Stimulated activated CD8-positive, alpha-beta memory T cell treated with anti-CD3 and anti-CD28 coated beads, Interleukin-7, amount 100 ng/mL, for 48 hours (primary cell): ENCODE data around the gene PLSCR5.

Source experiments
- DNase-seq, 2 donors: peaks; one replicate each; pipeline ENCODE4 v3.0.0-alpha.2; 2020; ENCODE audit warnings: low read depth in 1 of 2; ENCODE audit errors: extremely low read depth in 1 of 2

Gene PLSCR5, protein sequence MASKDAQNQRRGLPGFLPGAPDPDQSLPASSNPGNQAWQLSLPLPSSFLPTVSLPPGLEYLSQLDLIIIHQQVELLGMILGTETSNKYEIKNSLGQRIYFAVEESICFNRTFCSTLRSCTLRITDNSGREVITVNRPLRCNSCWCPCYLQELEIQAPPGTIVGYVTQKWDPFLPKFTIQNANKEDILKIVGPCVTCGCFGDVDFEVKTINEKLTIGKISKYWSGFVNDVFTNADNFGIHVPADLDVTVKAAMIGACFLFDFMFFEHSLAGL

DNA sequence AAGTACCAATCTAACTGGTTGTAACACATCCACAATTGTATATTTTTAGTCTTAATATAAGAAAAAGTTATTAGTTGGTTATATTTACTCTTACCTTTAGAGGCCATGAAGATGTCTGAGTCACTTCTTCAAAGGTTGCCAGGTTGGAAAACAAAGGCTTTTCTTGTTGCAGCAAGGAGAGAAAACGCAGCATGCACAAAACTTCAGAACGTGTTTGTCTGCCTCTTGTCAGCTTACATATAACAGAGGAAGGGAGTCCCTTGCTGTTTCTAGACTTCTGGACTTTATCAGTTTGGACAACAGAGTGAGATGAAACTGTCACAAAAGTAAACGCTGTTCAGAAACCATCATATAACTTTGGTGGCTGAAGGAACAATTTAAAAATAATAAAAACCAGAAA is at the start of gene PLSCR5:
Gene PLSCR5, minus strand, starts transcription at position 241 of the 400 bp plus-strand sequence. Its CDS starts 134 bp downstream, at position 107.
- no peak for DNase-seq

DNA sequence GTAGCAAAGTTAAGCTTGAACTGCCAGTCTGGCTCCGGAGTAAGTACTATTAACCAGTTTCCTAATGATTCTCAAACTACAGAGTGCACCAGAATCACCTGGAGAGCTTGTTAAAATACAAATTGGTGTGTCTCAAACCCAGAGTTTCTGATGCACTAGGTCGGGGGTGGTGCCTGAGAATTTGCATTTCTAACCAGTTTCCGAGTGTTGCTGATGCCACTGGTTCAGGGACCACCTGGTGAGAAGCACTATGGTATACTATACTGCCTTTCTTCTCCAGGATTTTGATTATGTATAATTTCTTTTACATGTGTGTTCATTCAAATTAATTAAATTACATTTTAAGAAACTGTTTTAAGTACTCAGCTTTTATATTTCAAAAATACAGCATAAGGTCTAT is 48.8 kb upstream of the PLSCR5 start:
- DNase-seq = no peak

DNA sequence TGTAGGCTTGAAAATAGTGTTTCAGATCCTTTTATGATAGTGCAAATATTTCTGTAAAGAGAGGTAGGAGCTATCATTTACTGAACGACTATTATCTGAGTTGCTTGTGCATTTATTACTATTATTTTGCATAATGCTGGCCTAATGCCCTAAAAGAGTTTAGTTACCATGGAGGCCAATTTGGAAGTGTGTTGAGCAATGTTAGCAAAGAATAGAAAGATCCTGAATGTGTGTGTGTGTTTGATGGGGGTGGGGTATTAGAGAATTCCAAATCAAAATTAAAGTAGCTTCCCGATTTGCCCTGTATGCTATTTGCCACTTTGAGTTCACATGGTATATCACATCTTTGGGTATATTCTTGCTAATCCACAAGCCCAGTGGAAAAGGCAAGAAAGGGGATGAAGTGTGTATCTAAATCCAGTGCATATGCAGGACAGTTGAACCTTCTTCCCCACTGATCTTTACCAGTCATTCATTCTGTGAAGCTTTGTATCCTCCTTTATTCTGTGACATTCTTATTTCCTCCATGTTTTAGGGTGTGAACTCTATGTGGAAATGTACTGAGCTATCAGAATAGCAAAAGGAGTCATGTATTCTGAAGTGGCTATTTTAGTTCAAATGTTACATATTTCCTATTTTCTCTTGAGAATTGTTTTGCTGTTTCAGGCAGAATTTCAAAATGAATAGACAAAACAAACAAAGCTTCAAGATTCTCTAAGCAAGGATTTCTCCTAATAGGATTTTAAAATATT is 45.7 kb upstream of the PLSCR5 start:
- DNase-seq = no peak

DNA sequence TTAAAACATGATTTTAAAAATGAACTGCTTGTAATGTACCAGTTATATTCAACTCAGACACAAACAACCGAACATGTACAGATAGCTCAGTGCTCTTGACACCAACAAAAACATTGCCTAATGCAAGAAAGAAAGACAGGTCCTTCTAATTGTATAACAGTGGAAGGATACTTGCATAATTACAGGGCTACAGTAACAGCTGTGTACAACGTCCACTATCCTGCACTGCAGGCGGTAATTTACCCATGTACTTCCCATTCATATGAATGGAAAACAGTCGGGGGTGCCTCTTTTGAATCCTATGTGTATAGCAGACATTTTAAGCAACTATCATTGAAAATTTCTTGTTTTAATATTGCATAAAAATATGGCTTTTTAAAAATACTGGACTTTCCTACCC is 41.1 kb upstream of the PLSCR5 start:
- DNase-seq = no peak

DNA sequence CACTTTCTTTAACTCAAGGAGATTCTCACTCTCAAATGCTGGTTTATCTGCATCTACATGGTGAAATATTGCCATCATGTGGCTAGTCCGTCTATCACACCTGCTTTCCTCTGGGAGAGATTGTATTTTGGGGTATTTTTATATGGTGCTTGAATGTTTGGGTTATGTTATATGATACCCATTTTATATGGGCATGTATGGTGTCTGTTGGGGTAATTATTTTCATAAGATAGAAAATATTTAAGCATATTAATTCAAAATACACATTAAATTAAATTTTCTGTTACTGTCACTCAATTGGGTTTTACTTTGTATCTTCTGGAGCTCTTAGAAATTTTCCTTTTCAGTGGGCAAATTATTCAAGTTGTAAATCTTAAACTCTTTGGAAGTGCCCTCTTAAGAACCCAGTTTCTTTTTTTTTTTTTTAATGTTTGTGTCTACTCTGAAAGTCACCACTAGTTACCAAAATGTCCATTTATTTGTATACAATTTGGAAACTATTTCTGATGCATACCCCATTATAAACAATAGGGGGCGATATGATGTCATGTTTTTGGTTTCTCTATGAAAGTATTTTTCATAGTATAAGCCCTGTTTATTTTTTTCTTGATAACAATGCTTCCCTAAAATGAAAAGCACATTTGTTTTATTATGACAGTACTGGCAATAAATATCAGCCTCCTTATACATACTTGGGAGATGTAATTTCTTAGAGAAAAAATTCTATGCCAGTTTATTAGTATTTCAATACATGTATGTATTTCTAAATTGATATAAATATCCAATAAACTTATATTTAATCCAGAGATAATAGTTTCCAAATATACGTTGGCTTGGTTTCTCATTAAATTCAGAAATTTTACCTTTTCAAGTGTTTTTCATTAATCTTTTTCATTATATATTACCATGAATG is 36.1 kb upstream of the PLSCR5 start:
- DNase-seq = no peak

DNA sequence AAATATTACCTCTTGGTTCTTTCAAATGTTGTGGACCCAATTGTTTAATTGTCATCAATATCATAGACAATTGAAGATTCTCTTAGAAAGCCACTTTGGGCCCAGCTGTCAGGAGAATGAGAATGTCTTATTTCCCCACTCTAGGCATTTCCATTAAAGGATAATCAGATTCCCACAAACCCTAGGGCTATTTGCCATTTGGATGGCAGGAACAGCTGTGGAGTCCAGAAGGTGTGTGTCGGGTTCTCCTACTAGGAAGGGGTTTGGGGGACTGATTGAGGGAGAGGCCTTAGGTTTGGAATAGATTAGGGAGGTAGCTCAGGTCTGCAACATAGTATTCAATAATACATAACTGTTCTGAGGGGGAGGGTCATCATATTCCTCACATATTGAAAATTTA is 35.2 kb upstream of the PLSCR5 start:
- DNase-seq = no peak

DNA sequence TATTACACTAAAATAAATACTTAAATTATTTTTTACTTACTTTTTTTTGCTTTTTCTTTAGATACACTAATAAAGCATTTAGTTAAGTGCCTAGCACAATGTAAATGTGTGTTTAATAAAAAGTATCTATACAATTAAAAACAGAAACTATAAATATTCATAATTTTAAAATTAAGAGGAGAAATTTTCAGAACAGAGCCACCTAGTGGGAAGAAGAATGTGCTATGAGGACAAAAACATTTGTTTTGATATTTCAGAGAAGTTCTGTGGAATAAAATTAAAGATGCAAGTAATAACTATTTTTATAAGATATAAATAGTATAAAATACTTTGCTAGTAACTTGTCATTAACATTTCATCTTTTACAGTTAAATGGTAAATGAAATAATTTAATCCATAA is 33.6 kb upstream of the PLSCR5 start:
- DNase-seq = no peak

DNA sequence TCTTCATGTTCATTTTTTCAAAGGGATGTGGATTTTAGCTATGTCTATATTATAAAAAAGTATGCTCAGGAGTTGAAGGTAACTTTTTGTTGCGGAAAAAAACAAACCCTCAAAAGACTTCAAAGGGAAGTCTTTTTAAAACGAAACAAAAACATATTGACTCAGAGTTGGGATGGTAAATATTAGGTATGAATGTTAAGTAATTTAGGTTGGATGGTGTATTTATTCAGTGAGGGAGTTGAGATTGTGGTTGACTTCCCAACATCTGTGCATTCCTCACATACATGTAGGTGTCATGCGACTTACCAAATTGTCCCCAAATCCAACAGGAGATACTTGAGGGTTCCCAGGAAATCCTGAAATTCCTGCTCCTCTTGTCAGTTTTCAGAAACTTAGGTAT is 32.7 kb upstream of the PLSCR5 start:
- no peak for DNase-seq

DNA sequence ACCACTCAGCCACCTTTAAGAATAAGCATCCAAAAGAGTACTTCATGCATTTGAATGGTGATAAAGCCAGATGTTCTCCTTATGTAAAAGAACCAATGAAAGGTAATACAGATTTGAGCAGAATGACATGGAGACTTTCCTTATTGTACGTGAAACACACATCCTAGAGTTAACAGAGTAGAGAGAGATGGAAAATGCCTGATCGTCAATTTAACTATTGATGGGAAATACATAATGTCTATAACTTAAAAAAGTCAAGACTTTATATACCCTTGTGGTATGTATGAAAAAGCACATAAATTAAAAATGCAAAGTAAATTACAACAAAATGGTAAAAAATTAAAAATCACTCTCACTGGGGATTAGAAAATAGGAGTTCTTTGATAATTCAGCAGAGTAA is 31.7 kb upstream of the PLSCR5 start:
- DNase-seq = no peak

DNA sequence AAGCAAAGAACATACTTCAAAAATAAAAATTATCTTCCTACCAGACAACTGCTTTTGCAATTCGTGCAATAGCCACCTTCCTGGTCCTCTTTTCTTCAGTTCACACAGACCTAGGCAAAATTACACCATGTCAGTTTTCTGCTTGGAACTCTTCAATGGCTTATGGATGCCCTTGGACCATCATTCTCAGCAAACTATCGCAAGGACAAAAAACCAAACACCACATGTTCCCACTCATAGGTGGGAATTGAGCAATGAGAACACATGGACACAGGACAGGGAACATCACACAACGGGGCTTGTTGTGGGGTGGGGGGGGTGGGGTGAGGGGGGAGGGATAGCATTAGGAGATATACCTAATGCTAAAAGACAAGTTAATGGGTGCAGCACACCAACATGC is 29.2 kb upstream of the PLSCR5 start:
- DNase-seq = no peak

DNA sequence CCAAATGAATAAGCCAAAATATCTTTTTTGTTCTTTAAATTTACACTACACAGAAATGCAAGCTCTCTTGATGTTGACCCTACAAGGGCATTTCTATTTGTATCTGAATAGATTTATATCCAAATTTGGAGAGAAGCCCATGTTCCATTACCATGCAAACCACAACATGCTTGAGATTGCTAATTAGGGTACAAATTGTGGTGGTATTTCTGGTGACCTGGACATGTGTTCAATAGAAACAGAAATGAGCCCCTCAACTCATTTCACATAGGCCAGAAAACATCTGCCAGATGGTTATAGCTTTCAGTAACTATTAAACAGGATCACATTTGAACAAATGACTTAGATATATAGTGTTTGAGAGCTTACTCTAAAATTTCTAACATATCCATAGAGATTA is 23.5 kb upstream of the PLSCR5 start:
- no peak for DNase-seq

DNA sequence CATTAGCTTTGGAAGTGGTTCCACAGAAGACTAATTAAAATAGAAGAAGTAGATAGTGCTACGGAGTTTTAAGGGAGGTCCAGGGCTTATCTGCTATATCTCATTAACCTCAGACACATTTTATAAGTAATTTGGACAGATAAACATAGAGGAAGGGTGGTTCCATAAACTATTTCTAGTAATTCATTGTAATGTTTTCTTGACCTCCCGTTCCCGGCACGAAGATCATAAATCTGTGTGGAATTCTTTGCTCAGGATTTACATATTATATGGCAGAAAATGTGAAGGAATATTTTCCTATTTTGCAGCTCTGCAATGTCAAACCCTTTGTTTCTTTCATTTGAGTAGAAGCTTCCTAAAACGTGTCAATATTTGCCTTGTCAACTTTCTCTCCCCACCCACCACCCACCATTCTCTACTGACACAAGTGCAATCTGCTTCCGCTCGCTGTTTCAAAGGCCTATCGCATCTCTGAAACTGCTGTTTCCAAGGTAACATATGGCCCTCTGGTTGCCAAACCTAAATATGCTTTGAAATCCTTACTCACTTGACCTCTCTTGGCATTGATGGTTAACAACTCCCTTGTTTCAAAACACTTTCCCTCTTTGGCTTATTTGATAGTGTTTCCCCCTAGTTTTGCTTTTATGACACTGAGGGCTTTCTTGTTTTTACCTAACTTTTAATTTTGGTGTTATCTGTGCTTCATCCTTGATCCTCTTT is 21.4 kb upstream of the PLSCR5 start:
- DNase-seq = no peak

DNA sequence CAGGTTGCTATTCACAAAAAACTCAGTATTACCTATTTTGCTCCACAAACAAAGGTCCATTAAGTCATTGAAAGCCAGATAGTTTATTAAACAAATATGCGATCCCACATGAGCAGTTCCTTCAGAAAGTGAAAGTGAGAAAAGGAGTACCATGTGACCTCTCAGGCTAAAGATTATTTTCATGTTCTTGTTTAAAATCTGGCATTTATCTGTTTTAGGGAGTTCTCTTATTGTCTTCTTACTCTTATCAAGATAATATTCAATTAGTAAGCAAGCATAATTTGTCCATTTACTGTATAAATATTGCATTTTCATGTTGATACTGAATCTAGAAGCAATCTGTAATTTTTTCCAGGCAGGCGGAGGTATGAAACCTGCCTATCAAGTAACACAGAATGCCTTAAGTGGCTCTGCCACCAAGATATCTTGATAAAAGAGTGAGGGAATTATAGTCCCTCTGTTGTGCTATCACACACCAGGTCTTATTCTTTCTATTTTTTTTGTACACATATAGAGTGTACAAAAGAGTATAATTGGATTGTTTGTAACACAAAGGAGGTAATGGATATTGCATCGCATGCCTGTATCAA is 20.1 kb upstream of the PLSCR5 start:
- DNase-seq = no peak

DNA sequence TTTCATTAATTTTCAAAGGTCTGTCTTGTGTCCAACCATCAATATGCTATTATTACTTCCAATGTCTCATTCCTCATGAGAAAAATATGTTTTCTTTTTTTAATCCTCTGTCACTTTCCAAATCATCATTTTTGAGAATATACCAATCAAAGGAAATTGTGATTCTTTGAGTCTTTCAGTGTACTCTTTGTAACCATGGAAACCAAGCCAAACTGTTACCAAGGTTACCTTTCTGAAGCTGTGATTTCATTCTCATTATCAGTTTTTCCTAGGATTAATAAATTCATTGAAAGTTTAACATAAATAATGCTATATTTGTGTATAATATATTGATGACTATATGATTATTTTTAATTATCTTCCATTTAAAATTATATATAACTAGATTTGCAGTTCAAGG is 16.6 kb upstream of the PLSCR5 start:
- DNase-seq = no peak

DNA sequence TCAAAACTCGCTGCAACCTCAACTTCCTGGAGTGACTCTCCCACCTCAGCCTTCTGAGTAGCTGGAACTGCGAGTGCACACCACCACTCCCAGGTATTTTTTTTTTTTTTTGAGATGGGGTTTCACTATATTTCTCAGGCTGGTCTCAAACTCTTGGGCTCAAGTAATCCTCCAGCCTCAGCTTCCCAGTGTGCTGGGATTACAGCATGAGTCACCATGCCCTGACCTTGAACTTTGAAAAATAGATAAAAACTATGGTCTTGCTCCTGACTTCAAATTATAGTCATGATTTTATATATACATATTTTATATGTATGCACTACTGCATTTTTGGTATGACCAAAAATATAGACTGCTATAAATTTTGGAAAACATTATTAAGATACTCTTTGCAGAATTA is 6.9 kb upstream of the PLSCR5 start:
- DNase-seq = no peak

DNA sequence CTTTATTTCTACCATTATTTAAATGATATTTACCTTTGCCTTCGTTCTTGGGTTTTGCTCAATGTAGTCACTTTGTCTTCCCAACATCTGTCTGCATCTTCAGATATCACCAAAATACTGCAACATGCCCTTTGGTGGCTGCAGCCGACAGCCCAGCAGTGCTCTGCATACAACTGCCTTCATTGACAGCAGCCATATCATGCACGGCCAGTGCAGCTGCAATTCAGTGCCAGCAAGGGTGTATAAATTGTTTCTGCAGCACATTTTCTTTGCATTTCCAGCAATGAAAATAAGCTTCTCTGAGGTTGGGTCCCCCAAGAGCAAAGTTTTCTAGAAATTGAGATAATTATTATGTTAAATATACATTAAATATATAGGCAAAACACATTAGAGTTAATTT is 6.0 kb upstream of the PLSCR5 start:
- DNase-seq = no peak

DNA sequence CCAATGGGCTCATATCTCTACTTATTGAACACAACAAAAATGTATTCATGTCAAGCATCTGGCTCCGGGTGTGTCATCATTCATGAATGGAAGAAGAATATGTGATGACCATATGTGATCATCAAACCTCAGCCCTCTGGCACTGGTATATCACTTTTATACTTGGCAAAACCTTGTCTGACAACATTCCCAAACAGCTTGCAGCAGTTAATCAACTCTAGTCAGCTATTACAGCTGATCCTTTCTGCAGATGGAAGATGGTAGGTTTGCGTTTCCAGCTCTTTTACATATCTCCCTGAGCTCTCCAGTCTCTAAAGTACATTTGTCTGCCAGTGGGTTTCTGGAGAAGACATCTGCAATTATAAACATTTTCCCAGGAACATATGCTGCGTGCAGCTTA is 6.6 kb downstream of the PLSCR5 start:
- no peak for DNase-seq

DNA sequence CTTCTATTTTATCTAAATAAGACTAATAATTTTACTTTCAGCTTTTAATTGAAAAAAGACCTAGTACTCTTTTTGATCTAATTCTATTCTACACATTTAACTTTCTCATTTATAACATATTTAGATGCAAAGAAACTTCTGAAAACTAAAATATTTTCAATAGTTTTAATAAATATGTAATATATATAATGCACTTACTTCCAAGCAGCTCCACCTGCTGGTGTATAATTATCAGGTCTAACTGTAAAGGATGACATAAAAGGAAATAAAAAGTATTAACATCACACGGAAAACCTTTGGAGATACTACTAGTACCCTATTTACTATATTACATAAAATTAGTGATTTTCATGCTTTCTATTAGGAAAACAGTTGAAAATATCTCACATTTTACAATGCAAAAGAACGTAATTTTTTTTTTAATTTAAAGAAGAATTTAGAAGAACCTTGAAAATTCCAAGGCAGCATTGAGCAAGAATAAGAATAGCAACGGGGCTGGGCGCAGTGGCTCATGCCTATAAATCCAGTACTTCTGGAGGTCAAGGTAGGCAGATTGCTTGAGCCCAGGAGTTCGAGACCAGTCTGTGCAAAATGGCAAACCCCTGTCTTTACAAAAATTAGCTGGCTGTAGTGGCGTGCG is 10.2 kb downstream of the PLSCR5 start:
- no peak for DNase-seq

DNA sequence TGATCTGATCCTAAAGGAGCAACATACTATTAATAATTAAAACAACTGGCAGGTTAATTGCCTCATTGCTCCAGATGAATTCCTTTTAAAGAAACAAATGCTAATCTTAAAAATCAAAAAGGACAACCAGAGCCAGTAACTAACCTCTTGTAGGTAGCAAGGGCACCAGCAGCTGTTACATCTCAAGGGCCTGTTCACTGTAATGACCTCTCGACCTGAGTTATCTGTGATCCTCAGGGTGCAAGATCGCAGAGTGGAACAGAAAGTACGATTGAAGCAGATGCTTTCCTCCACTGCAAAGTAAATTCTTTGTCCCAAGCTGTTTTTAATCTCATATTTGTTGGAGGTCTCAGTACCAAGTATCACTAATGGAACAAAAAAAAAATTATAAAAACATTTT is 11.4 kb downstream of the PLSCR5 start:
- DNase-seq = no peak

DNA sequence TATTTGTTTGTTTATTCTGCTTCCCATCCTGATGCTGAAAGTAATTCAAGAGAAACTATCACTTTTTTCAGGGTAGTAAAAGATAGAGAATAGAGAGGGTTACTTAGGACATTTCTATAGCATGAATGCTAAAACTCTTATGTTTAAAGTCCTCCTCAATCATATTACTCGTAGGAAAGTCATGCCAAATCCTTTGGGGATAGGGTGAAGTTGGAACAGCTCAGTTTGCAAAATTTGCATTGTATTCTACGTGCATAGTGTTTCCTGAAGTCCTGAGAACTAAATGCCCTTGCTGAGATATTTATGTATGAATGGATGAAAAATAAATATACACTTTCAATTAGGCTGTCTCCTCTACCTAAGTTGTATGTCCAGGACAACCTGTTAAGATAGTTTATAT is 14.6 kb downstream of the PLSCR5 start:
- DNase-seq = no peak
